ENCODE data around the gene FNIP1. TPM values are rescaled to one million over a fixed set of nuclear protein-coding genes. Genes with fewer than 3 reads are reported as not detected.

FNIP1 gene
- total RNA-seq, 1 donor from 2014 or later = 40.6 TPM

GRCh38 chr5:131617140-131617822, 179.5 kb downstream of the FNIP1 start:
- DNase-seq (ENCODE audit: low spot score) = no peak
- Mint-ChIP-seq H3K4me1 (ENCODE audit: low read depth) (peaks cover 13% of the 10 kb centered on the region), H3K27me3 (ENCODE audit: low read depth) (no peaks in the 10 kb centered on the region), H3K9me3 (ENCODE audit: low read depth) (no peaks in the 10 kb centered on the region), H3K4me3 (ENCODE audit: unreplicated experiment) (no peak overlapping the region), H3K27ac (ENCODE audit: unreplicated experiment) (no peak overlapping the region), H3K36me3 (ENCODE audit: low read depth) (no peaks in the 10 kb centered on the region)
- TF ChIP-seq CTCF (IDR thresholded peaks at IDR 0.05) = no peak

GRCh38 chr5:131615957-131616356, 180.9 kb downstream of the FNIP1 start:
- H3K4me3 Mint-ChIP-seq (ENCODE audit: unreplicated experiment) = no peak overlapping the region

GRCh38 chr5:131613423-131613822, 183.4 kb downstream of the FNIP1 start:
- H3K36me3 Mint-ChIP-seq (ENCODE audit: low read depth) = no peaks in the 10 kb centered on the region
- H3K27ac Mint-ChIP-seq (ENCODE audit: unreplicated experiment) = no peak overlapping the region
- DNase-seq (ENCODE audit: low spot score) = no peak
- H3K4me3 Mint-ChIP-seq (ENCODE audit: unreplicated experiment) = no peak overlapping the region
- H3K4me1 Mint-ChIP-seq (ENCODE audit: low read depth) = peaks cover 39% of the 10 kb centered on the region
- H3K9me3 Mint-ChIP-seq (ENCODE audit: low read depth) = no peaks in the 10 kb centered on the region
- no peaks in the 10 kb centered on the region for H3K27me3 Mint-ChIP-seq (ENCODE audit: low read depth)
- TF ChIP-seq CTCF (IDR thresholded peaks at IDR 0.05) = no peak

More at GRCh38 chr5:131615957-131616356, 180.9 kb downstream of the FNIP1 start:
- Mint-ChIP-seq H3K36me3 (ENCODE audit: low read depth) (no peaks in the 10 kb centered on the region), H3K27ac (ENCODE audit: unreplicated experiment) (no peak overlapping the region), H3K4me1 (ENCODE audit: low read depth) (peaks cover 14% of the 10 kb centered on the region), H3K9me3 (ENCODE audit: low read depth) (no peaks in the 10 kb centered on the region), H3K27me3 (ENCODE audit: low read depth) (no peaks in the 10 kb centered on the region)
- DNase-seq (ENCODE audit: low spot score) = no peak
- TF ChIP-seq CTCF (IDR thresholded peaks at IDR 0.05) = no peak

GRCh38 chr5:131611064-131611381, 185.8 kb downstream of the FNIP1 start:
- no peaks in the 10 kb centered on the region for H3K36me3 Mint-ChIP-seq (ENCODE audit: low read depth)
- H3K27me3 Mint-ChIP-seq (ENCODE audit: low read depth) = no peaks in the 10 kb centered on the region
- DNase-seq (ENCODE audit: low spot score) = no peak
- no peak for TF ChIP-seq CTCF (IDR thresholded peaks at IDR 0.05)
- H3K27ac Mint-ChIP-seq (ENCODE audit: unreplicated experiment) = peak overlapping the region; percentile 94
- H3K4me1 Mint-ChIP-seq (ENCODE audit: low read depth) = peaks cover 60% of the 10 kb centered on the region
- no peak overlapping the region for H3K4me3 Mint-ChIP-seq (ENCODE audit: unreplicated experiment)
- H3K9me3 Mint-ChIP-seq (ENCODE audit: low read depth) = no peaks in the 10 kb centered on the region

GRCh38 chr5:131610198-131611063, 186.4 kb downstream of the FNIP1 start:
- Mint-ChIP-seq H3K4me1 (ENCODE audit: low read depth) (peaks cover 59% of the 10 kb centered on the region), H3K27ac (ENCODE audit: unreplicated experiment) (peak overlapping the region; percentile 94), H3K27me3 (ENCODE audit: low read depth) (no peaks in the 10 kb centered on the region), H3K4me3 (ENCODE audit: unreplicated experiment) (no peak overlapping the region), H3K36me3 (ENCODE audit: low read depth) (no peaks in the 10 kb centered on the region), H3K9me3 (ENCODE audit: low read depth) (no peaks in the 10 kb centered on the region)
- DNase-seq (ENCODE audit: low spot score) = no peak
- peak; percentile 23 for TF ChIP-seq CTCF (IDR thresholded peaks at IDR 0.05)

Data from chondrocyte (in vitro differentiated cells).